GM10847 (cell line): ENCODE results near the gene ADRM1.

ENCODE experiments used
- POLR2A ChIP-seq: IDR thresholded peaks from 2 replicates; pipeline ENCODE4 v1.6.1; 2011; ENCODE audit not compliant: insufficient read length; ENCODE audit errors: extremely low read depth

ADRM1 gene

DNA sequence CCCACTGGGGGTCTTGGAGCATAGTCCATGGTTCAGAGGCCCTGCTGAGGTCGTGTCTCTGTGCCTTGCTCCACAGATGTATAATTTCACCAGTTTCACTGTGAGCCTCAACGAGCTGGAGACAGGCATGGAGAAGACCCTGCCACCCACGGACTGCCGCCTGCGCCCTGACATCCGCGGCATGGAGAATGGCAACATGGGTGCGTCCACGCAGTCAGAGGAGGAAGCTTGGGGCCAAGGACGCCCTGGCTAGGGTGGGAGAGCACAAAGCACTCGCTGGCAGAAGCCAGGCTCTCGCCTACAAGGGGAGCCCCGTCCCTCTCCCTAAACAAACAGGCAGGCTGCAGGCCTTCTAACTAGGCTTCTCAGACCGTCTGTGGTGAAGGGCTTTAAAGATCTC is 13.7 kb upstream of the ADRM1 start:
- TF ChIP-seq POLR2A: no peak

DNA sequence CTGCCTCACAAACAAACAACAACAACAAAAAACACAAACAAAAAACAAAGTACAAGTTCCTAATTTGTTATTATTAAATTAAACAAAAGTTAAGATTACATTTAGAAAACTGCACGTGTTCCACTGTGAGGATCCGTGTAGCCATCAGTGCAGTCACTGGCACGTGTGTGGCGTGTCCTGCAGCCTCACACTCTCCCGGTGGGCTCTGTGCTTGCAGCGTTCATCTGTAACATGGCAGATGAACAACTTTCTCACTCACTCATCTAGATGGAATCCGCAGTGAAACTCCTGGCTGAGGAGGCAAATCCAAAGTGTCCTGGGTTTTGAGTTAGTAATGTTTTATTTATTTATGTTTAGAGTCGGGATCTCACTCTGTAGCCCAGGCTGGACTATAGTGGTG is 12.9 kb upstream of the ADRM1 start:
- TF ChIP-seq POLR2A: no peak

DNA sequence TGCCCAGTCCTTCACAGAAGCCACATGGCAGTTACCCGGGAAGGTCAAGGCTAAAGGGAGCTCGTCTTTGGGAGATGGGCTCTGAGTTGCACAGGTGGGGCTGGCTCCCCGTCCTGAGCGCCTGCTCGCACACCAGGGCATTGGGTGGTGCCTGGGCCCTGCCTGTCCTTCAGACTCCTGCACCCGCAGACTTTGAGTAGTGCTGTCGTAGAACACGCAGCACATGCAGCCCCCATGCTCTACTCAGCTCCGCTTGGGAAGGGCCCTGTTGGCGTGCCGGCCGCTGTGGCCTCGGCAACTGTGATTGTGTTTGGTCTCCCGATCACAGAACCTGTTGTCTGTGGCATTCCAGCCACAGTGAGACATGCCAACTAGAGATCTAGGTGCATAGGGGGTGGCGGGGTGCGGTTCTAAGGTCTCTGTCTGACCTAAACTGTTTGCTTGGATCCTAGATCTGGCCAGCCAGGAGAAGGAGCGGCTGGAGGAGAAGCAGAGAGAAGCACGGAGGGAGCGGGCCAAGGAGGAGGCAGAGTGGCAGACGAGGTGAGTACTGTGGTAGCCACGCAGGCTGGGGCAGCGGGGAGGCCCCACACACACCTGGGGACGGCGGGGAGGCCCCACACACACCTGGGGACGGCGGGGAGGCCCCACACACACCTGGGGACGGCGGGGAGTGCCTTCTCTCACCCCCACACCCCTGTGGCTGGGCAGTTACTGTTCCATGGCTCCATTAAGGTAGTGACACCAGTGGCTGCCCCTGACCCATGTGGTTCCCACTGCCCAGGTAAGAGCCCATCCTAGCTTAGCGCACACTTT is 11.3 kb upstream of the ADRM1 start:
- TF ChIP-seq POLR2A: no peak

DNA sequence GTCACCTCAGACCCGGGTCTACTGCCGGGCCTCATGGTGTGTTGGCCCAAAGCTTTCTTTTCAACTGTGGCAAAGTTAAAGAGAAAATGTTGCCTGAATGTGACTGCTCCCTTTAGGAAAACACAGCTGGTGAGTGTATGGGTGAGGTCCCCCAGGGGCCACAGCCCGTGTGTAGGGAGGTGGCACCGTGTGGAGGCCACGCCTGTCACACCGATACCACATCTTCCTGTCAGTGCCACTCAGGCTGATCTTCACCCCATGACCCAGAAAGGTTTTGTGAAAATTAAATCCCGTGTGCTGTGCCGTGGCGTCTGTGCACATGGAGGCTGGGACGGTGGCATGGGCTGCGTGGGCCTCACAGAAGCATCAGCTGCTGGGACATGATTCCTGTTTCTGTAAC is 10.7 kb upstream of the ADRM1 start:
- TF ChIP-seq POLR2A: no peak

DNA sequence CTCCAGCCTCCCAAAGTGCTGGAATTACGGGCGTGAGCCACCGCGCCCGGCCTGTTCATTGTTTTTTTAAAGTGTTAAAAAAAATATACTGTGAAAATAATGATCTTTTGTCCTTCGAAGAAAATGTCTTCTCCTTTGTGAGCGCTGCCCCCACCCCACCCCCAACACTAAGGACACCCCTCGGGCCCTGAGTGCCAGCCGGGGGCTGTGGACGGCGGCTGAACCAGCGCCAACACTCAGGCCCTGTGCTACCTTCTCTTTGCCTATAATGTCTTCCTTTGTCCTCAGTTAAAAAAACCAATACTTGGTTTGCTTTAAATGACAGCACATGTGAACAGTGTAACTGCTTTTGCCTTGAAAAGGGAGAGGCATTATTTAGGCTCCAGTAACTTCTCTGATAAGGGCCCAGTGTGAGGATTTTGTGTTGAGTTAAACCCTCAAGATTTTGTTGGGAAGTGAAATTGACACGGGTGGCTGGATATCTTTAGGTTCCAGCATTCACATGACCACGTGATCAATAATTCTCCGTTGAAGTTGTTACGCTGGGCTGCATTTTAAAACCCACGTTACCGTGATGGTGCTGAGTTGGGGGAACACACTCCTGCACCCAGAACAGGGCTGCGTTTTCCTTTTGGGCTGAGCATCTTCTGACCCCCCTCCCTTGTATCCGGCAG is 9.5 kb upstream of the ADRM1 start:
- TF ChIP-seq POLR2A: no peak

DNA sequence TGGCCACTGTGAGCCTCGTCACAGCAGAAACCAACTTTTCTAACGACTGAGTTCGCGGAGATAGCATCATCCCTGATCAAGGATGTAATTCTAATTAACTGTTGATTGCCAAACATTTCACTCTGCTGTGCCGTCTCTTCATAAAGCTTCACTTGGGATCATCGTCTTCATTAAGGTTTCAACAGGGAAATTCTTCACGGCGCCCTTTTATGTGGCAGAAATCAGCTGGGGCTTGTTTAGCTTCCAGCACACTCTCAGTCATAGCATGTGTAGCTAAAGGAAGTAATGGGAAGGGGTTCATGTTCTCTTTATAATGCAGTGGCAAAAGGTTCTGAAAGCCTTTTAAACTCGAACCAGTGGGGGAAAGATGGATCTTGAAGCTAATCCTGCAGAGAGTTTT is 8.9 kb upstream of the ADRM1 start:
- no peak for TF ChIP-seq POLR2A

DNA sequence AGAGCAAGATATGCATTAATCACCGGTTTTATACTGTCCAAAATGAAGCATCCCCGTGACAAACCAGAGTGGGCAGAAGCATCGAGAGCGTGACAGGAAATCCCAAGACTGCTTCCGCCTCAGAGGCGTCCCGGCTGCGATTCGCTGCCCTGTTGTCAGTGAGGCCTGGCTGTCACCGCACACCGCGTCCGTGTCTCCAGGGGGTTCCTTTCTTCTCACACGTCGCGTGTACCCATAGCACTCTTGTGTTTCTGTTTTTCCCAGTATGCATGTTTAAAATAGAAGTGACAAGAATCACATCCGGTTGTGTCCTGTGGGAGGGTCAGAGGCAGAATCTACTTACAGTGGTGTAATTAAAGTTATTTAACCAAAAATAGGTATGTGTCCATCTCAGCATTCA is 8.3 kb upstream of the ADRM1 start:
- TF ChIP-seq POLR2A: no peak

DNA sequence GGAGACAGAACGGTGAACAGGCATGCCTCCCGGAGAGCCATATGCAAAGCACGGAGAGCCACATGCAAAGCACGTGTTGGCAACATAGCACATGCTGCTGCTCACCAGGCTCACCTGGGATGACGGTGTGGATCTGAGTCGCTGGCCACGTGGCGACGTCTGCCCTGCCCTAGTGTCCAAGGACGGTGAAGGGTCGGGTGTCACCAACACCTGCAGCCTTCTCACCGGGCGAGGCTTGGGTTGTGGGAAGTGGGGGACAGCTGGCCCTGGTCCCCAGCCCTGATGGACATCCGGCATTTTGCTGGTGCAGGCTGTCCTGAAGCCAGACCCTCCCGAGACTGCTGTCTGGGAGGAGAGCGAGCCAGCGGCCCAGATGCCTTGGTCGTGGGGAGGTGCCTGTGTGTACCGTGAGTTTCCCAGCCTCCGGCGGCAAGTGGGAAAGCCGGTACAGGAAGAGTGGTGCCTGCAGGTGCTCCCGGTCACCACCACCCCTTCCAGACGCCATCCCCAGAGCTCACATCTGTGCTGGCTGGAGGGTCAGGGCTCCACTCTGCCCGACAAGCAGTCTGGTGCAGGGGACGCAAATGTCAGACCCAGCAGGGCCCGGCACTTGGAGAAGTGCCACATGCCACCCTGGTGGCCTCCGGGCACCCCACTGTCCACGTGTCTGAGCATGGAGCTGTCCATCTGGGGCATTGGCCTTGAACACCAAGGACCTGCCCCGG is 5.9 kb upstream of the ADRM1 start:
- no peak for TF ChIP-seq POLR2A

DNA sequence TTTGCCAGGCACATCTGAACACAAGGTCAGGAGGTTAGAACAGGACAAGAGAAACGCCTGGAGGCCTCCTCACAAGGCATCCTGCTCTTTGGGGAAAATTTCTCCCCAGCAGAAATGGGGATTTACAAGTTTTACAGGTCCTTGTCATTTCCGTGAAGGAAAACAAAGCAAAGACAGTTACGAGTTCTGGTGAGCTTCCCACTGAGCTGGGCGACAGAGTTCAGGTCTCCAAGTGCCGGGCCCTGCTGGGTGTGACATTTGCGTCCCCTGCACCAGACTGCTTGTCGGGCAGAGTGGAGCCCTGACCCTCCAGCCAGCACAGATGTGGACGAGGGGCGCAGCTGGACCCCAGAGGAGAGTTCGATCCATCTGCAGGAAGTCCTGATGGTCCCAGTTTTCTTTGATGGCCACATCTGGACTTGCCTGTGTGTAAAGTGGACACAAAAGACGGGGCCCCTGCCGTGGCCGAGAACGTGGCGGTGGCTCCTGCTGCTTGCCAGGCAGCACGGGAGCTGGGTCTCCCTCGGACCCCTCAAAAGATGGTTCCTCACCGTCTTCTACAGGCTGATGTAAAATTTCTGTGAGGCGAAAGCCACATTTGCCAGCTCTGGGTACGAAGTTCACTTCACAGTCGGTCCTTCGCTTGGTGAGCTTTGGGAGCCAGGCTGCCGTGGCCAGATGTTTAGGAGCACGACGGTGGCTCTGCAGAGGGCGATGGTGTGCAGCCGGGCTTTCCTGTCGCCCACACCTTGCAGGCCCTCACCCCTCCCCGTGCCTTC is 5.2 kb upstream of the ADRM1 start:
- no peak for TF ChIP-seq POLR2A

DNA sequence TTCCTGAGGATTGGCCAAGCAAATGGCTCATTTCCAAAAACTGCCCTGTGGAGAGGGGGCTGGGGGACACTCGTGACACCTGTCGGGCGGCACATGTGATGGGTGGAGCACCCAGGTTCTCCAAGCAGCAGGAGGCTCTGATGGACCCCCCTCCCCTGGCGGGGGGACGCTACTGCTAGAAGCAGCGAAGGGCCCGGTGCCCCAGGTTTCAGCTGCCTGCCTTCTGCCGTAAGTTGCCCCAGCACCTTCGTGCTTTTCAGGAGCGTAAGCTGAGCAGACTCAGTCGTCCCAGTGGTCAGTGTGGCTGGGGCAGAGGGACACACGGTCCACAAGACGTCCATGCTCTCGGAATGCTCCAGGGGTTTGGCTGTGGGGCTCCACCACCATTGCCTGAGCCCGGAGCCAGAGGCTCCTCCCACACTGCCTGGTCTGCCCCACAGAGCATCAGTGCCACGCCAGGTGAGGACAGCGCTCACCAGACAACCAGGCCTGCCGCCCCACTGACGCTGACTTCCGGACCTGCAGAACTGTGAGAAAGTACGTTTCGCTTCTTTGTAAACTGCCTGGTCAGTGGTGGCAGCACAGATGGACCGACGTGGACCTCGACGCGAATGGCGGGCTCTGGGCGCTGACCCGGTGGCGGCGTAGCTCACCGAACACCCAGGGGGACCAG is 4.1 kb upstream of the ADRM1 start:
- no peak for TF ChIP-seq POLR2A

DNA sequence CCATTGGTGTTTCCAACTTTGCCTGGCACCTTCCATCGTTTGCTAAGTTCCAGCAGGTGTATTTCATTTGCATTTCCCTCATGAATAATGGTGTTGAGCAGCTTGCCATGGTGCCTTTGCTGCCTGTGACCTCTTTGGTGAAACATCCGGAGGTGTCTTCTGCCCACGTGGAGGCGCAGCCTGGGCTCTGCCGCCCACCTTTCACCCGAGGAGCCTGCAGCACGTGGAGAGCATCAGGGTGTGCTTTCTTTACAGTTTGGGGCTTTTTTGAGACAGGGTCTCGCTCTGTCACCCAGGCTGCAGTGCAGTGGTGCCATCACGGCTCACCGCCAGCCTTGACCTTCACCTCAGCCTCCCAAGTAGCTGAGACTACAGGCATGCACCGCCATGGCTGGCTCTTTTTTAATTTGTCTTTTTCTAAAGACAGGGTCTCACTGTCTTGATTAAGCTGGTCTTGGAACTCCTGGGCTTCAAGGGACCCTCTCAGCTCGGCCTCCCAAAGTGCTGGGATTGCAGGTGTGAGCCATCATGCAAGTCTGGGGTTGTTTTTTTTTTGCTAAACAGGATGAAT is 3.0 kb upstream of the ADRM1 start:
- no peak for TF ChIP-seq POLR2A

DNA sequence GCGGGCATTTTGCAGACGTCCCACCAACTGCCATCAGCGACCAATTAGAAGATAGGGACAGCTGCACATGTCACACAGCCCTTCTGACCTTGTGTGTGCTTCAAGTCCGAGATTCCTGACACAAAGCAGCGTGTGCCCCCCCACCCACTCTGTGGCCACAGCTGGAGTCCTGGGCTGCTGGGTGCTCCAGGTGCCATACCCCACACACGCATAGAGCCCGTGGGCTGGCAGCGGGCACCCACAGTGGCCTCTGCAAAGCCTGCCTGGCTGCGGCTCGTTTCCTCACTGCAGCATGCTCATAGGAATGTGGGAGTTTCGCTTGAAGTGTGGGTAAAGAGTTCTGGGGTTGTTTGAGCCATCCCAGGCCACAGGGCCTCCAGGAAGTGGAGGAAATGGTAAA is 2.5 kb upstream of the ADRM1 start:
- no peak for TF ChIP-seq POLR2A

DNA sequence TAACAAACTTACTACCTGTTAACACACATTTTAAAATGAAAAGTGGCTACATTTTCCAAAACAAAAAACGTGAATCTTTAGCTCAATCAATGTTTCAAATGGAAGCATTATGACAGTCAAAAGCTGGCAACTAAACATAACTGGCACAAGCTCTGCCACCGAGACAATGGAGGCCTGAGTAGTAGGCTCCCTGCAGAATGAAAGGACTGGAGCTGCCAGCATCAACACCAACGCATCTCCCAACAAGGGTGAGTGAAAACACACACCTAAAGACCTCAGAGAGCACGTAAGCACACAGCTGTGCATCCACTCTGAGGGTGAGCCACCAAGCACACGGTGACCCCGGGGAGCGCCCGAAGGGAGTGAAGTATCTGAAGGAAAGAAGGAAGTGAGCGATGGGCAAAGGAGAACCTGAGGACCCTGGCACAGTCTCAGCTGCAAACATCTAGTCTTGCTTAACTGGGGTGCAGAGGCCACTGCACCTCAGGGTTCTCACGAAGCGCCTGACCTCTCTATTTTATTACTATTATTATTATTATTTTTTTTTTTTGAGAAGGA is 1.6 kb upstream of the ADRM1 start:
- TF ChIP-seq POLR2A: no peak

DNA sequence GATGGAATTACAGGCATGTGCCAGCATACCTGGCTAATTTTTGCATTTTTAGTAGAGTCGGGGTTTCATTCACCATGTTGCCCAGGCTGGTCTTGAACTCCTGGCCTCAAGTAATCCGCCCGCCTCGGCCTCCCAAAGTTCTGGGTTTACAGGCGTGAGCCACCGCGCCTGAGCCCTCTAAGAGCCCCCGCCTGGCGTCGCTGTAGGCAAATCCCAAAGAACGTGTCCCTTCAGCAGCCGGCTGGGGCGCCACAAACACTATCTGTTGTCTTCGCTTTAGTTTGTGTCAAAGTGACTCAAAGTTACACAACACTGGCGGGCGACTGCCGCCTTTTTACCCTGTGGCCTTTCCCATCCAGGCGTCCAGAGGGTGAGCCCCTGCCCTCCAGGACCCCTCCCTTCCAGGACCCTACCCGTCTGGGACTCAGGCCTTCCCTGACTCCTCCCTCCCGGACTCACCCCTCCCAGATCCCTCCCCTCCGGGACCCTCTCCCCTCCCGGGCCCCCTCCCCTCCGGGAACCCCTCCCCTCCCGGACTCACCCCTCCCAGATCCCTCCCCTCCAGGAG is 940 bp upstream of the ADRM1 start:
- no peak for TF ChIP-seq POLR2A

DNA sequence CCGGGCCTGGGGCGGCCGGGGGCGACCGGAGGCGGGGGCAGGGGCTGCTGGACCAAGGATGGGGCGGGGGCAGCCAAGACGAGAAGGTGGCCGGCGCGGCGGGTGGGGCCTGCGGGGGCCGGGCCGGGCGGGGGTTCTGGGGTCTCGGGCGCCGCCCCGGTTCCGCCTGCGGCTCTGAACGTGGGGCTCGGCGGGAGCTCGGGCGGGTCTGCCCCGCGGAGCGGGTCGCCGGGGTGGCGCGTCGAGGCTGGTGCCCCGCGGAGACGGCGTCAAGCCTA is 204 bp downstream of the ADRM1 start:
- TF ChIP-seq POLR2A: no peak
